Measurements from ENCODE around the gene RAPGEF4.

RAPGEF4 gene

DNA sequence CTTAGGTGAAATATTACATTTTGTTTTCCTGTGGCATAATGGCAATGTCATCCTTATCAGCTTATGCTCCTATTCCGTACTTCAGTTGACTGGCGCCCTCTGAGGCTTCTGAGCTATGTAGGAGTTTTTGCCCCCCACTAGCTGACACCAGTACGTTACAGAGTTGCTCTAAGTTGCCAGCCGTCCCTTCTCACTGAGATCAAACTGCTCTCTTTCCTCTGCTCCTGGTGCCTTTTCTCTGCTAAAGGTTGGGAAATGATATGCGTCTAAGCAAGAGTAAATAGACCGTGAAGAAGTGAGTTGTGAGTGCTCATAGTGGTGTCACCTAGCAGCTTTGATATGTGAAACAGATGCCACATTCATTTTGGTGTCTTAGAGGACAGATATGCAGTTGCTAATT lies 99.2 kb downstream of the RAPGEF4 start:
- H3K4me3 ChIP-seq (ENCODE audit: low read length) = no peak overlapping the region
- TF ChIP-seq CTCF (conservative IDR thresholded peaks at IDR 0.05; ENCODE audit: low read length) = no peak
- no peak for DNase-seq (ENCODE audit: low read depth)

DNA sequence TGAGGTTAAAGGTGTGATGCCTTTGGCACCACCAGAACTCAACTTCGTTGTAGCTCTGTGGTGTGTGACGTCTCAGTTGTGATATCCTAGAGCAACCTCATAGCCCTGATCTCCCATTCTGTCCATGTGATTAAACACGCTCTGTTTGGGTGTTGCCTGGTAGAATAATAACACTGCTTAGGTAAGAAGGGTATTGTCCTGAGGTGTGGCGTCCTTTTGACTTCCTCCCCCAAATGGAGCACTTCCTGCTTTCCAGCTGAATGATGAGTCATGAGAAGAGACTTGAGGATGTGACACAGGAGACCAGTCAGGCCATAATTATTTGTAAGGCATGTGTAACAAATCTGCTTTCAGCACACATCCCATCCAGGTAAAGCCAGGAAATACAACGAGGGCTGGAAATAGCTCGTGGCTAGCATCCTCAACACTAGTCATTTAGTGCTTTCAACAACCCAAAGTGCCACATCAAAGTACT lies 100.7 kb downstream of the RAPGEF4 start:
- no peak overlapping the region for H3K4me3 ChIP-seq (ENCODE audit: low read length)
- TF ChIP-seq CTCF (conservative IDR thresholded peaks at IDR 0.05; ENCODE audit: low read length) = no peak
- peak; percentile 53 for DNase-seq (ENCODE audit: low read depth)

DNA sequence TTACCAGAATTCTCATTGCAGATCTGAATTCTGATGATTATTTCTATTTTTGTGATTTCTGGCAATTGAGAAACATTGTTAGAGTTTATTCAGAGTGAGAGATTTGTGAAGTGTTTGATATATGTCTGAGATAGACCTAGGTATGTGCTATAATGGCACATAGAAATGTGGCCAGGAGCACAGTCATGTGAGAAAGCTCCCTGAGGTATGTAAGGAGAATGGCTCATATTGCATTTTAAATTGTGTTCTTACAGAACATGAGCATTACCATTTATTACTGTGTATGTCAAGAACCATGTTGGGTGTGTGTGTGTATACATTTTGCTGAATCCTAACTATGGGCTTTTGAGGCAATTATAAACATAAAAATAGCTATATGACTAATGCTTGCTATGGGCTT lies 101.2 kb downstream of the RAPGEF4 start:
- TF ChIP-seq CTCF (conservative IDR thresholded peaks at IDR 0.05; ENCODE audit: low read length) = no peak
- no peak overlapping the region for H3K4me3 ChIP-seq (ENCODE audit: low read length)
- no peak for DNase-seq (ENCODE audit: low read depth)

GRCh38 chr2:172839446-172839845 lies 103.8 kb downstream of the RAPGEF4 start:
- H3K4me3 ChIP-seq (ENCODE audit: low read length) = no peak overlapping the region
- no peak for TF ChIP-seq CTCF (conservative IDR thresholded peaks at IDR 0.05; ENCODE audit: low read length)

DNA sequence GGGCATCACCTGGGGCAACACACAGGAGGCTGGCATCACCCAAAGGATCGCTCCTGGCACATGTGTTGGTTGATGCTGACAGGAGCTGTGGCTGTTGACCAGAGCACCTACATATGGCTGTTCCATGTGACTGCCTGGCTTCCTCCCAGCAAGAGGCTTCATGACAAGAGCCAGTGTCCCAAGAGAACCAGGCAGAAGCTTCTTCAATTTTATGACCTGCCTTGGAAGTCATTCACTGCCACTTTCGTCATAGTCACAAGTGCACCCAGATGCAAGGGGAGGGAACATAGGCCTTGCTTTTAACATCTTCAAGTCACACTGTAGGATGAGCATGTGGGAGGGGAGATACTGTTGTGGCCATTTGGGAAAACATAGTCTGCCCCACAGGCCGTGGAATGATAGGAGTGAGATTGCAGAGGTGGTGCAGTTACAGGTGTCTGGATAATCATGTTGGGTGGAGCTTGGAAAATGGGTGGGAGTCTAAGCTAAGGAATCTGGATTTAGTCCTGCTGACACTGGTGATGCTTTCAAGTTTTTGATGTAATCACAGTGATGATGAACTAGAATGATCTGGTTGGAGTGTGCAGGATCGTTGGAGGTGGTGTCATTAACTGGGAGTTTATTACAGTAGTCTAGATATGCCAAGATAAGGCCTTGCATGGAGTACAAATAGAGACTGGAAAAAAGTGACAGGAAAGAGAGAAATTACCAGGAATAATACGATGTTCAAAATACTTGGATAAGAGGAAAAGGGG lies 107.0 kb downstream of the RAPGEF4 start:
- no peak for DNase-seq (ENCODE audit: low read depth)
- no peak for TF ChIP-seq CTCF (conservative IDR thresholded peaks at IDR 0.05; ENCODE audit: low read length)
- H3K4me3 ChIP-seq (ENCODE audit: low read length) = no peak overlapping the region

More at GRCh38 chr2:172839446-172839845, 103.8 kb downstream of the RAPGEF4 start:
- no peak for DNase-seq (ENCODE audit: low read depth)

- no peak for DNase-seq (ENCODE audit: low read depth)
- TF ChIP-seq CTCF (conservative IDR thresholded peaks at IDR 0.05; ENCODE audit: low read length) = no peak
- no peak overlapping the region for H3K4me3 ChIP-seq (ENCODE audit: low read length)
Measured at GRCh38 chr2:172843266-172843582, 107.6 kb downstream of the RAPGEF4 start.

- TF ChIP-seq CTCF (conservative IDR thresholded peaks at IDR 0.05; ENCODE audit: low read length) = no peak
- no peak overlapping the region for H3K4me3 ChIP-seq (ENCODE audit: low read length)
- DNase-seq (ENCODE audit: low read depth) = no peak
Measured at GRCh38 chr2:172843902-172844715, 108.5 kb downstream of the RAPGEF4 start.
